ENCODE results near the gene SDF4.
"Not testable (repeated sequence)": the region's sequence is repeated elsewhere in the genome, so short reads cannot be mapped to it uniquely, and the experiment has no call there.

SDF4 gene

GRCh38 chr1:1198423-1199140 lies 33.2 kb downstream of the SDF4 start:
- no peak for DNase-seq (ENCODE audit: low read depth, low spot score)

GRCh38 chr1:1197551-1198422 lies 34.0 kb downstream of the SDF4 start:
- DNase-seq (ENCODE audit: low read depth, low spot score) = no peak

- DNase-seq (ENCODE audit: low read depth, low spot score) = no peak
Measured at GRCh38 chr1:1197188-1197500, 34.7 kb downstream of the SDF4 start.

DNA sequence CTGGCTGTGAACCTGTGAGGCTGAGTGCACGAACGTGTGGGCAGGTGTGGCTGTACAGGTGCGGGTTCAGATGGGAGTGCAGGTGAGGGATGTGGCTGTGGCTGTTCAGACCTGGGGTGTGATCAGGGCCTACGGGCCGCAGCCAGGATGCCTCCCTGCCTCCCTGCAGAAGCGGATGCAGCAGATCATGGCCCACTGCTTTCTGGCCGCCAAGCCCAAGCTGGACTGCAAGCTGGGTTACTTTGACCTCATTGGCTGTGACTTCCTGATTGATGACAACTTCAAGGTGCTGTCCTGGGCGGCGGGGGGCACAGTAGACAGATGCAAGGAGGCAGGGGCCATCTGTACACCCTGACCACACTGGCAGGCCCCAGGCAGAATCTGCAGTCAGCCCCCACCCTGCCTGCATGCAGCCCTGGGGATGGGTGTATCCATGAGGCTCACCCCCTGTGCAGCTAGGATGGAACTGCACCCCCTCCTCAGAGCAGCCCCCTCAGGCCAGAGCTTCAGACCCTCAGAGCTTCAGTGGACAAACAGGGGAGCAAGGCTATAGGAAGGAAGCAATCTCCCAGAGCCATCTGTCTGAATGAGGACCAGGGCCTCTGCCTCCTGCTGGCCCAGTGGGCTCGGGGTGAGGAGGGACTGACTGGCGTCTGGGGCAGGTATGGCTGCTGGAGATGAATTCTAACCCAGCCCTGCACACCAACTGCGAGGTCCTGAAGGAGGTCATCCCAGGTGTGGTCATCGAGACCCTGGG lies 35.2 kb downstream of the SDF4 start:
- no peak for DNase-seq (ENCODE audit: low read depth, low spot score)

DNA sequence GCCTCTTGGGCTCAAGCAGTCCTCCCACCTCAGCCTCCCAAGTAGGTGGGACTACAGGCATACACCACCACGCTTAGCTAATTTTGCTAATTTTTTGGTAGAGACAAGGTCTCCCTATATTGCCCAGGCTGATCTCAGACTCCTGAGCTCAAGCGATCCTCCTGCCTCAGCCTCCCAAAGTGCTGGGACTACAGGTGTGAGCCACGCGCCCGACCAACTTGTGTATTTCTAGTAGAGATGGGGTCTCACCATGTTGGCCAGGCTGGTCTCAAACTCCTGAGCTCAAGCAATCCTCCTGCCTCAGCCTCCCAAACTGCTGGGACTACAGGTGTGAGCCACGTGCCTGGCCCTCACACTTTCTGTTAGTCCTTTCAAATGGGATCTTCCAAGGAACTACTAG lies 36.1 kb downstream of the SDF4 start:
- not testable (repeated sequence) for DNase-seq (ENCODE audit: low read depth, low spot score)

- DNase-seq (ENCODE audit: low read depth, low spot score) = no peak
Measured at GRCh38 chr1:1194723-1195122, 37.1 kb downstream of the SDF4 start.

- DNase-seq (ENCODE audit: low read depth, low spot score) = no peak
Measured at GRCh38 chr1:1191734-1192133, 40.1 kb downstream of the SDF4 start.

DNA sequence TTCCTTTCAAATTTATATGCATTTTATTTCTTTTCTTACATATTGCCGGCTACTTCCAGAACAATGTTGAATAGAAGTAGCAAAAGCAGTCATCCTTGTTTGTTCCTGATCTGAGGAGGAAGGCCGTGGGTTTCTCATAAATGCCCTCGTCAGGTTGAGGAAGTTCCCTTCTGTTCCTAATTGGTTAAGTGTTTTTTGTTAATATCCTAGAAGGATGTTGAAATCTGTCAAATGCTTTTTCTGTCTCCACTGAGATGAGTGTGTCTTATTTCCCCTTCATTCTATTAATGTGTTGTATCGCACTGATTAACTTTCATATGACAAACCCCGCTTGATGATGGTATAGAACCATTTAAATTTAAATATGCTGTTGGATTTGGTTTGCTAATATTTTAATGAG lies 42.7 kb downstream of the SDF4 start:
- DNase-seq (ENCODE audit: low read depth, low spot score) = no peak

DNA sequence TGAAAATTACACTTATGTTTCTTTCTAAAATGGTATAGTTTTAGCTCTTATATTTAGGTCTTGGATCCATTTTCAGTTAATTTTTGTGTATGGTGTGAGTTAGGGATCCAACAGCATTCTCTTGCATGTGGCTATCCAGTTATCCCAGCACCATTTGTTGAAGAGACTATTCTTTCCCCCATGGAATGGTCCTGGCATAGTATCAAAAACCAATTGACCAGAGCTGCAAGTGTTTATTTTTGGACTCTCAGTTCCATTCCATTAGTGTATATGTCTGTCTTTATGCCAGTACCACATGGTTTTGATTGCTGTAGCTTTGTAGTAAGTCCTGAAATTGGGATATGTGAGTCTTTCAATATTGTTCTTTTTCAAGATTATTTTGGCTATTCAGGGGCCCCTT lies 43.9 kb downstream of the SDF4 start:
- no peak for DNase-seq (ENCODE audit: low read depth, low spot score)

- no peak for DNase-seq (ENCODE audit: low read depth, low spot score)
Measured at GRCh38 chr1:1185101-1185765, 46.6 kb downstream of the SDF4 start.

GRCh38 chr1:1183833-1184775 lies 47.7 kb downstream of the SDF4 start:
- no peak for DNase-seq (ENCODE audit: low read depth, low spot score)

- DNase-seq (ENCODE audit: low read depth, low spot score) = no peak
Measured at GRCh38 chr1:1183221-1183747, 48.5 kb downstream of the SDF4 start.

DNA sequence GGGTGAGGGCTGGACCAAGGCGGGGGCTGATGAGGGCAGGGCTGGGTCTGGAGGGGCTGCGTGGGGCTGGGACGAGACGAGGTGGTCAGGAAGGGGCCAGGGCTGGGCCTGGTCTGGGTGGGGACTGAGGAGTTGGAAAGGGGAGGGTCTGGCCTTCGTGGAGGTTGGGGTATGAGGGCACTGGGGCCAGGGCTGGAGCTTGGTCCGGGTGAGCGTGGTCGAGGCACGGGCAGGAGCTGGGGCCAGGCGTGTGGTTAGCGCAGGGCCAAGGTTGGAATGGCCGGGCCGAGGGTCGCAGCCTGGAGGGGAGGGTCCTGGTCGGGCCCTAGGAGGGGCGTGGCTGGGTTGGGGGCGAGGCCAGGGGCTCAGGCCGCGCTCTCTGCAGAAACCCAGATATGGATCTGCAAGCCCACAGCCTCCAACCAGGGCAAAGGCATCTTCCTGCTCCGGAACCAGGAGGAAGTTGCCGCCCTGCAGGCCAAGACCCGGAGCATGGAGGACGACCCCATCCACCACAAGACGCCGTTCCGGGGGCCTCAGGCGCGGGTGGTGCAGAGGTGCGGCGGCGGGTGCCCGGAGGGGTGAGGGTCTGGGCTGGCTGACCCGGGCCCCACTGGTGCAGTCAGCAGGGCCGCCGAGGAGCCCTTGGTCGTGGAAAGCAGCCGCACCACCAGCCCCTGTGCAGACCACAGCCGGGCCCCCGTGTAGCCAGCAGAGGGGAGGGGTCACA lies 49.1 kb downstream of the SDF4 start:
- DNase-seq (ENCODE audit: low read depth, low spot score) = no peak

DNA sequence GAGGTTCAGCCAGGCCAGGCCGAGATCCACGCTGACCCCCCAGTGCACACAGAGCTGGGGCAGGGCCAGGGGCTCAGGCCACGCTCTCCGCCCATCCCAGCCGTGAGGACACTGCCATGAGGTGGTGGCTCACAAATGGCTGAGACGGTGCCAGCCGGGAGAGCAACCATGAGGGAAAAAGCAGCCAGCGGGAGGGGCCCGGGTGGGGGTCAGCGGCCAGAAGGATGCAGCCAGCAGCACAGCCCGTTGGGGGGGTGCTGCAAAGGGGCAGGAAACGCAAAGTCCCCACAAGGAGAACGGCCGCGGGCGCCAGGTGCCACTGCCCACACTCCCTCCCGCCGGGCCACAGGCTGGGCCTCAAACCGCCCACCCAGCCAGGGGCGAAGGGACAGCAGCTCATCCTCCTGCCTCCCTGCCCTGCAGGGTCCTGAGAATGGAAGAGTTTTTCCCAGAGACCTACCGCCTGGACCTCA lies 49.8 kb downstream of the SDF4 start:
- DNase-seq (ENCODE audit: low read depth, low spot score) = no peak

GRCh38 chr1:1181129-1181937 lies 50.5 kb downstream of the SDF4 start:
- DNase-seq (ENCODE audit: low read depth, low spot score) = no peak

DNA sequence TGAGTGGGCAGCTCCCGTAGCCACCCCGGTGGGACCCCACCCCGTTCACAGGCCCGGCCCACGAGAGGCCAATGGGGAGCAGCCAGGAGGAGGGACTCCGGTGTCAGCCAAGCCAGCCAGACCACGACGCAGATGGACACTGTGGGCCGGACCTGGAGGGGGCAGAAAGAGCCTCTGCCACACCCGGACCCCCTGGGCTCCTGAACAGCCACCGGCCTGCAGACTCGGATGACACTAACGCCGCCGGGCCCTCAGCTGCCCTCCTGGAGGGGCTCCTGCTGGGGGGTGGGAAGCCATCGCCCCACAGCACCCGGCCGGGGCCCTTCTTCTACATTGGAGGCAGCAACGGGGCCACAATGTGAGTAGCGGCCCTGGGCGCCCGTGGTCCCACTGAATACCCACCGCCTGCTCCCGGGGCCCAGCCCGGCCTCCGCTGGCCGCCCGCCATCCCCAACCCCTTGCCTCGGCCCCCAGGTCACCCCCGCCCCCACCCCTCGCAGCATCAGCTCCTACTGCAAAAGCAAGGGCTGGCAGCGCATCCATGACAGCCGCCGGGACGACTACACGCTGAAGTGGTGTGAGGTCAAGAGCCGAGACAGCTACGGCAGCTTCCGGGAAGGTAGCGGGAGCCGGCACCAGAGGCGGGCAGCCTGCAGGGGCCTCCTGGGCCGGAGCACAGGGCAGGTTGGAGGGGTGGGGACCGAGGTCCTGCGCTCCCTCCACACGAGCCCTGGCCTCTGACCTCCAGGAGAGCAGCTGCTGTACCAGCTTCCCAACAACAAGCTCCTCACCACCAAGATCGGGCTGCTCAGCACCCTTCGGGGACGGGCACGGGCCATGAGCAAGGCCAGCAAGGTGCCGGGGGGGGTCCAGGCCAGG lies 51.6 kb downstream of the SDF4 start:
- DNase-seq (ENCODE audit: low read depth, low spot score) = no peak

GRCh38 chr1:1179346-1179982 lies 52.3 kb downstream of the SDF4 start:
- DNase-seq (ENCODE audit: low read depth, low spot score) = no peak

Measured in smooth muscle cell of the brain vasculature (primary cell).